Measurements from ENCODE around the gene PTK7. TPM values are rescaled to one million over a fixed set of nuclear protein-coding genes. Genes with fewer than 3 reads are reported as not detected.
"Not testable (repeated sequence)": the region's sequence is repeated elsewhere in the genome, so short reads cannot be mapped to it uniquely, and the experiment has no call there.

PTK7 gene
- total and polyA plus RNA-seq, 2 donors from 2014 or later, result 26.0 to 55.2 TPM

GRCh38 chr6:43077981-43078511 is 1.9 kb downstream of the PTK7 start:
- peaks cover 0 to 6% (median 0%) of the 10 kb centered on the region in 3 donors for H3K4me1 ChIP-seq (ENCODE audit: control insufficient read depth in 2 of 3, insufficient read depth in 2 of 3, low read depth in 1 of 3, low read length in 3 of 3)
- FAIRE-seq (no peak), DNase-seq (peak; percentile 32 to 84 (median 61))
- peaks cover 0 to 2% (median 0%) of the 10 kb centered on the region in 3 donors for H3K36me3 ChIP-seq (ENCODE audit: control insufficient read depth in 2 of 3, insufficient read depth in 3 of 3, low read length in 3 of 3)
- no peak overlapping the region for H3K27ac ChIP-seq (ENCODE audit: low read depth in 2 of 2, low read length in 2 of 2)
- H3K9ac ChIP-seq (ENCODE audit: low read length in 3 of 3), result peak overlapping the region in 1 of 3 donors; percentile 61
- TF ChIP-seq CTCF (IDR thresholded peaks at IDR 0.05; ENCODE audit: borderline replicate concordance, extremely low read depth, insufficient read depth), result no peak
- H3K9me3 ChIP-seq (ENCODE audit: control insufficient read depth in 2 of 3, insufficient read depth in 1 of 3, low read length in 3 of 3), result no peaks in the 10 kb centered on the region
- H3K27me3 ChIP-seq (ENCODE audit: control insufficient read depth, insufficient read depth, low read length), result no peaks in the 10 kb centered on the region
- intact Hi-C loops (cut with DNase I), result no loop called here
- H3K4me3 ChIP-seq (ENCODE audit: low read length in 3 of 3), result peak overlapping the region in 2 of 3 donors; percentile 65 to 73

GRCh38 chr6:43078691-43079090 is 2.6 kb downstream of the PTK7 start:
- DNase-seq, result peak in 2 of 5 donors; percentile 58 to 86
- Histone ChIP-seq H3K9ac (ENCODE audit: low read length in 3 of 3) (no peak overlapping the region), H3K9me3 (ENCODE audit: control insufficient read depth in 2 of 3, insufficient read depth in 1 of 3, low read length in 3 of 3) (no peaks in the 10 kb centered on the region), H3K36me3 (ENCODE audit: control insufficient read depth in 2 of 3, insufficient read depth in 3 of 3, low read length in 3 of 3) (peaks cover 0 to 2% (median 0%) of the 10 kb centered on the region in 3 donors), H3K27ac (ENCODE audit: low read depth in 2 of 2, low read length in 2 of 2) (no peak overlapping the region), H3K4me3 (ENCODE audit: low read length in 3 of 3) (peak overlapping the region in 1 of 3 donors; percentile 3), H3K4me1 (ENCODE audit: control insufficient read depth in 2 of 3, insufficient read depth in 2 of 3, low read depth in 1 of 3, low read length in 3 of 3) (peaks cover 0 to 6% (median 0%) of the 10 kb centered on the region in 3 donors), H3K27me3 (ENCODE audit: control insufficient read depth, insufficient read depth, low read length) (no peaks in the 10 kb centered on the region)
- TF ChIP-seq CTCF (IDR thresholded peaks at IDR 0.05; ENCODE audit: borderline replicate concordance, extremely low read depth, insufficient read depth), result no peak
- intact Hi-C loops (cut with DNase I), result no loop called here
- FAIRE-seq, result no peak

GRCh38 chr6:43081043-43081442 is 4.9 kb downstream of the PTK7 start:
- no peaks in the 10 kb centered on the region for H3K36me3 ChIP-seq (ENCODE audit: control insufficient read depth in 2 of 3, insufficient read depth in 3 of 3, low read length in 3 of 3)
- intact Hi-C loops (cut with DNase I), result no loop called here
- no peaks in the 10 kb centered on the region for H3K9me3 ChIP-seq (ENCODE audit: control insufficient read depth in 2 of 3, insufficient read depth in 1 of 3, low read length in 3 of 3)
- no peak overlapping the region for H3K9ac ChIP-seq (ENCODE audit: low read length in 3 of 3)
- no peak for FAIRE-seq
- no peaks in the 10 kb centered on the region for H3K27me3 ChIP-seq (ENCODE audit: control insufficient read depth, insufficient read depth, low read length)
- DNase-seq, result no peak
- H3K4me1 ChIP-seq (ENCODE audit: control insufficient read depth in 2 of 3, insufficient read depth in 2 of 3, low read depth in 1 of 3, low read length in 3 of 3), result no peaks in the 10 kb centered on the region
- TF ChIP-seq CTCF (IDR thresholded peaks at IDR 0.05; ENCODE audit: borderline replicate concordance, extremely low read depth, insufficient read depth), result no peak
- H3K27ac ChIP-seq (ENCODE audit: low read depth in 2 of 2, low read length in 2 of 2), result no peak overlapping the region
- H3K4me3 ChIP-seq (ENCODE audit: low read length in 3 of 3), result no peak overlapping the region

GRCh38 chr6:43081922-43082321 is 5.8 kb downstream of the PTK7 start:
- H3K27me3 ChIP-seq (ENCODE audit: control insufficient read depth, insufficient read depth, low read length); H3K4me1 ChIP-seq (ENCODE audit: control insufficient read depth in 2 of 3, insufficient read depth in 2 of 3, low read depth in 1 of 3, low read length in 3 of 3); FAIRE-seq: not testable (repeated sequence)

More at GRCh38 chr6:43081922-43082321, 5.8 kb downstream of the PTK7 start:
- H3K27ac ChIP-seq (ENCODE audit: low read depth in 2 of 2, low read length in 2 of 2); H3K9me3 ChIP-seq (ENCODE audit: control insufficient read depth in 2 of 3, insufficient read depth in 1 of 3, low read length in 3 of 3); H3K36me3 ChIP-seq (ENCODE audit: control insufficient read depth in 2 of 3, insufficient read depth in 3 of 3, low read length in 3 of 3); H3K4me3 ChIP-seq (ENCODE audit: low read length in 3 of 3); H3K9ac ChIP-seq (ENCODE audit: low read length in 3 of 3); intact Hi-C loops (cut with DNase I): not testable (repeated sequence)
- DNase-seq, result peak in 1 of 5 donors; percentile 10
